Measurements from ENCODE around the gene PPFIA1.

- TF ChIP-seq, protein P1, sequence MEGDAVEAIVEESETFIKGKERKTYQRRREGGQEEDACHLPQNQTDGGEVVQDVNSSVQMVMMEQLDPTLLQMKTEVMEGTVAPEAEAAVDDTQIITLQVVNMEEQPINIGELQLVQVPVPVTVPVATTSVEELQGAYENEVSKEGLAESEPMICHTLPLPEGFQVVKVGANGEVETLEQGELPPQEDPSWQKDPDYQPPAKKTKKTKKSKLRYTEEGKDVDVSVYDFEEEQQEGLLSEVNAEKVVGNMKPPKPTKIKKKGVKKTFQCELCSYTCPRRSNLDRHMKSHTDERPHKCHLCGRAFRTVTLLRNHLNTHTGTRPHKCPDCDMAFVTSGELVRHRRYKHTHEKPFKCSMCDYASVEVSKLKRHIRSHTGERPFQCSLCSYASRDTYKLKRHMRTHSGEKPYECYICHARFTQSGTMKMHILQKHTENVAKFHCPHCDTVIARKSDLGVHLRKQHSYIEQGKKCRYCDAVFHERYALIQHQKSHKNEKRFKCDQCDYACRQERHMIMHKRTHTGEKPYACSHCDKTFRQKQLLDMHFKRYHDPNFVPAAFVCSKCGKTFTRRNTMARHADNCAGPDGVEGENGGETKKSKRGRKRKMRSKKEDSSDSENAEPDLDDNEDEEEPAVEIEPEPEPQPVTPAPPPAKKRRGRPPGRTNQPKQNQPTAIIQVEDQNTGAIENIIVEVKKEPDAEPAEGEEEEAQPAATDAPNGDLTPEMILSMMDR (conservative IDR thresholded peaks at IDR 0.05; ENCODE audit: low read depth, low read length), result no peak
- TF ChIP-seq EZH2 (IDR thresholded peaks at IDR 0.05; ENCODE audit: borderline replicate concordance, low read depth, low read length, poor library complexity, severe bottlenecking), result no peak
Measured at GRCh38 chr11:70423523-70424505, 153.3 kb downstream of the PPFIA1 start.

Measured in A673 (cell line).